NCI-H345 treated with DMSO at 0.1 percent for 48 hours (cell line): ENCODE data around the gene HOXA4.

Experiments used
- DNase-seq: peaks from one replicate; lab custom pipeline; 2025; ENCODE audit not compliant: unreplicated experiment; lab: John Stamatoyannopoulos, UW

HOXA4 gene

DNA sequence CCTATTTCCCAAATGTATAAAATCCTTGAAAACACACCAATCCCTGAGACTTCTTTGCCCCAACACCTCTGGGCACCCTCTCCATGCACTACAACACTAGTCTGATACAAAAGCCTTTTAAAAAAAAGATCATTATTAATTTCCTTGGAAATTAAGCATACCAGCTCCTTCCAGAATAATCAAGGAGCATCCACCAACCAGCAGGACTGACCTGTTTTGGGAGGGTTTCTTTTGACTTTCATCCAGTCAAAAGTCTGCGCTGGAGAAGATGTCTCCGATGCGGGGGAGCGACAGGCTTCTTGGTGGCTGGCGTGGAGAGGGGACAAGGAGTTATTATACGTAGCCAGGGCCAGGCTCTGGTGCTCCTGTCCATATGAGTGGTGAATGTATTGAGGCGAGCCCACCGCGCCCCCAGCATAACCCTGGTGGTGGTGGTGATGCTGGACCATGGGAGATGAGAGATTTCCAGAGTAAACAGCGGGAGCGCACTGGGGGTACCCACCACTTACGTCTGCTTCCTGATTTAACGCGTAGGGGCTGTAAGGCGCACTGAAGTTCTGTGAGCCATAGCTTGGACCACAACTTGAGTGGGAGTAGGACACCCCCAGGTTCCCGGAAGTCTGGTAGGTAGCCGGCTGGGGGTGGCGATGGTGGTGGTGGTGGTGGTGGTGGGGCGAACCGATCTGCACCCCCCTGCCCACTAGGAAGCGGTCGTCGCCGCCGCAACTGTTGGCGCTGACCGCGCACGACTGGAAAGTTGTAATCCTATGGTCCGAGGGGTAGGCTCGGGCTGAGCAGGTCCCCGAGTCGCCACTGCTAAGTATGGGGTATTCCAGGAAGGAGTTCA lies 35.3 kb downstream of the HOXA4 start:
- no peak for DNase-seq

DNA sequence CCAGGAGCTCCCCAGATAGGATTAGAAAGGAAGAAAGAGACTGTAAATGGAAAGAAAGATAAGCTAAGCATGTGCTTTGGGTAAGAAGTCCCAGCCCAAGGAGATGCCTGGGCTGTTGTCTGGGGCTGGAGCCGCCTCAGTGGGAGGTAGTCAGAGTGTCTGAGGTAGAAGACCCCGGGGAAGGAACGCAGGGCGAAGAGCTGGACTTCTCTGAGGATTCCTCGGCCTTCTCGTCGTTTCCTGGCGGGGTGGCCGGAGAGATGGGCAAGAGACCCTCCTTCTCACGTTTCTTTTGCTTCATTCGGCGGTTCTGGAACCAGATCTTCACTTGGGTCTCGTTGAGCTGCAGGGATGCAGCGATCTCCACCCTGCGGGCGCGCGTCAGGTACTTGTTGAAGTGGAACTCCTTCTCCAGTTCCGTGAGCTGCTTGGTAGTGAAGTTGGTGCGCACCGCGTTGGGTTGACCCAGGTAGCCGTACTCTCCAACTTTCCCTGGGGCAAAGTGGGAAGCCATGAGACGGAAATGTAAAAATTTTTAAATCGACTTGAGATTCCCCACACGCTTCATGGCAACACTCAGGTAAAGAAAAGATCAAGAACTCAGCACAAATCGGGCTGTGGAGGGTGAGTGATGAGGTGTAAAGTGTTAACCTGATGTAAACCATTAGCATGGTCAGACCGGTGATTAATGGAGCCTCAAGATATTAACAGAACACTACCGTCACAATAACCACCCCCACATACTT lies 36.1 kb downstream of the HOXA4 start:
- DNase-seq = no peak

- no peak for DNase-seq
Observed at GRCh38 chr7:27093184-27093895, 37.2 kb downstream of the HOXA4 start.

GRCh38 chr7:27092819-27093110 lies 37.8 kb downstream of the HOXA4 start:
- DNase-seq = no peak

- no peak for DNase-seq
Observed at GRCh38 chr7:27091941-27092818, 38.4 kb downstream of the HOXA4 start.

GRCh38 chr7:27091105-27091504 lies 39.5 kb downstream of the HOXA4 start:
- DNase-seq = peak; percentile 31

DNA sequence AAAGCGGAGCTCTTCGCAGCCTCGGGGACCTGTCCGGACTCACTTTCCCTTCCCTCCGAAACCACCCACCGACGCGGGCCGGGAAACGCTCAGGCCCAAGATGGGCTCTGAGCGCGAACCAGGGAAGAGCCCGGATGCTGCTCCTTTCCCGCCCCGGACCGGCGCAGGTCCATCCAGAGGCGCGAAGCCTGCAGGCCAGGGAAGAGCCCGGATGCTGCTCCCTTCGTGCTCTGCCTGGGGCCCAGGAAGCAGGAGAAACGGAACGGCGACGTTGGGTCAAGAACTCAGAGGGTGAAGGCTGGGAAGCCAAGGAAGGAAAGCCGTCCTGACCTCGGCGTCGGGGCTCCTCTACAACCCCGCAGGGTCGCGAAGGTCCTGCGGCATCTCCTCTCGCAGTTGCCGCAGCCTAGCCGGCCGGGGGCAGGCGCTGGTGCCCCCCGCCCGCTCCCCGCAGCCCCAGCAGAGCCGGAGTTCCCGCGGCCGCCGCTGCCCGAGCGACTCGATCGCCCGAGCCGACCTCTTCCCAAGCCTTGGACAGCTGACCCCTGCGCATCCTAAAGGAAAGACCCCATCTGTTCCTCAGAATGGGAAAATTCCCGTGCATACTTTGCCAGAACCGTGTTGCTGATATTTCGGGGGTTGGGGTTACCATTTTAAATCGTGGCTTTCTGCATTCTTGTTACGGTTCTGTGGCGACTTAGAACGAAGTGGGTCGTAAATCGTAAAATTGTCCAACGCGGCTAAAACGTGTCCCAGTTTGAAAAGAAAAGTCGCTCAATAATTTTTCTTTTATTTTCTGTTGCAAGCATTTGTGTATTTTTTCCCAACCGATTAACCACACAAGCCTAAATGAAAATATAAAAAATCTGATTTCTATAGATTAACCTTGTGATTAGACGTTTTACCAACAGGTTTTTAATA lies 42.3 kb downstream of the HOXA4 start:
- no peak for DNase-seq

DNA sequence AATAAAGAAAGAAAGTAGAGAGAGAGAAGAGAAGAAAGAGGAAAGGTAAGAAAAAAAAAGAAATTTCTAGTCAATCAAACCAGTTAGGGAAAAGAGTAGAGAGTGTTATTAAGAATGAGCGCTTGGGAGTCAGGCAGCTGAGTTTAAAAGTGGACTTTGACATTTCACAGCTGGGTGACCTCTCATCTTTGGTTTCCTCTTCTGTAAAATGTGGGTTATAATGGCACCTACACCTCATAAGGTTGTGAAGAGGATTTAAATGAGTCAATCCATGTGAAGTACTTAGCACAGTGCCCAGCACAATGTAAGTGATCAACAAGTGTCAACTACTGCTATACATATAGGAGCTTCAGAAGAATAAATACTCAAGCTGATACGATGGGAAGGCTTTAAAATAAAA lies 46.9 kb downstream of the HOXA4 start:
- DNase-seq = peak; percentile 27

DNA sequence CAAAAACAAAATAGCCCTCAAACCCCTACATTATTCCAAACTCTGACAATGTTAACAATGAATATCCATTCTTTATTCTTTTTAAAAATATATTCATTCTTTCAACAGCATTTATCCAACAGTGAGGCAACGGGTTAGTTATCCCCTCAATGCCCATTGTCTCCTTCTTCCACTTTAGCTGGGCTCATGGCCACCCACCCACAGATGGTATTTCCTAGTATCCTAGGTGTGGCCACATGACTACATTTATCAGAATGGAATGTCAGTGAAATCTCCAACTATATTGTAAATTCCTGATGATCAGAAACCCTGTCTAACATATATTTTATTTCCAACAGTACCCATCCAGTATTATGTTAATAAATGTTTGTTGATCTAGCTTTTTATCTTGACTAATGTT lies 48.4 kb downstream of the HOXA4 start:
- no peak for DNase-seq

- DNase-seq = no peak
Observed at GRCh38 chr7:27080844-27081436, 49.6 kb downstream of the HOXA4 start.

DNA sequence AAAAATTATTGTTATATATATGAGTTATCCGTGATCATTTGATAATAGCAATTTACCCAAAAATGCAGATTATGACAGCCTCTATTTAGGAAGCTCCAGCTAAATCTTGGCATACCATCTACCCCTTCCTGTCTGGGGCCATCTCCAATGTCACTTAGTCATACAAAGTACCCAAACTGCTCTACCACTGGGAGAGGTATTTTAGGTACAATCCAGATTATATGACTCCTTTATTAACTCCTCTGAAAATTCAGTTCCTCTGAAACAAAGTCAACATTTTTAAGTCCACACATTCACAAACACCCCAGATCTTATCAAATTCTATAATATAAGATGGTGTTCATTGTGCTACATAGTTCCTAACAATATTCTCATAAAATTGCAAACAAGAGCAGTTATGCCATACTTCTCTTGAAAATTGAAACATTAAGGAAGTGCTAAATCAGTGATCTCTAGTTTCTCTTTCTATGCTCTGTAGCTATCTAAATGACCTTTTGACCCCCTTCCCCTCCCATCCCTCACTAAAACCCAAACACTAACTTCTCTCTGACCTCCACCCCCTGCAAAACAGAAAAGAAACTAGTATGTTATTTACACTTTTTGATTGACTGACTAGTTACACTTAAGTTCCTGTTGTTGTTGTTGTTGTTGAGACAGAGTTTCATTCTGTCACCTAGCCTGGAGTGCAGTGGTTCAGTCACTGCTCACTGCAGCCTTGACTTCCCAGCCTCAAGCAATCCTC lies 51.2 kb downstream of the HOXA4 start:
- DNase-seq = no peak

GRCh38 chr7:27078616-27079233 lies 51.8 kb downstream of the HOXA4 start:
- no peak for DNase-seq
